MCF 10A (cell line): ENCODE measurements around the gene DGAT2L6. TPM values are rescaled to one million over a fixed set of nuclear protein-coding genes. Genes with fewer than 3 reads are reported as not detected.

Source experiments
- Bru-seq: library from RNA; stranded (reverse); fragments of 400-500 nt; gene quantifications from one replicate; lab custom pipeline; 2021; lab: Mats Ljungman, UMichigan
- BruChase-seq, 2 experiments: library from RNA; stranded (reverse); fragments of 400-500 nt; gene quantifications; one replicate each; lab custom pipeline; 2021; lab: Mats Ljungman, UMichigan
- BruUV-seq: library from RNA; stranded (reverse); fragments of 400-500 nt; replicated peaks from 2 replicates; lab custom pipeline; 2021; lab: Mats Ljungman, UMichigan
- CTCF ChIA-PET: fragments of 300-600 bp; sonication (Branson Sonifier 250); formaldehyde crosslinking; extraction: SDS; loops from one replicate; lab custom pipeline; 2021; ENCODE audit warnings: antibody characterized with exemption, inconsistent platforms; lab: Yijun Ruan, JAX
- POLR2A ChIA-PET: fragments of 300-600, 350-650 bp; sonication (Branson Sonifier 250); formaldehyde crosslinking; extraction: SDS; loops from one replicate; lab custom pipeline; 2020; ENCODE audit warnings: antibody characterized with exemption, inconsistent platforms; lab: Yijun Ruan, JAX
- DNase-seq: peaks from one replicate; pipeline ENCODE4 v3.0.0-alpha.2; 2018; ENCODE audit not compliant: unreplicated experiment
- H3K27ac Mint-ChIP-seq: one replicate; pipeline ENCODE4 v1.8.0; 2022; ENCODE audit warnings: mild to moderate bottlenecking, low read depth, mixed read lengths; ENCODE audit not compliant: unreplicated experiment
- H3K27me3 Mint-ChIP-seq: one replicate; pipeline ENCODE4 v1.8.0; 2022; ENCODE audit warnings: mixed read lengths; ENCODE audit not compliant: insufficient read depth, unreplicated experiment
- H3K36me3 Mint-ChIP-seq: one replicate; pipeline ENCODE4 v1.8.0; 2022; ENCODE audit warnings: mild to moderate bottlenecking, moderate library complexity, mixed read lengths; ENCODE audit not compliant: insufficient read depth, unreplicated experiment
- H3K4me1 Mint-ChIP-seq: one replicate; pipeline ENCODE4 v1.8.0; 2022; ENCODE audit warnings: mixed read lengths; ENCODE audit not compliant: insufficient read depth, unreplicated experiment
- H3K4me3 Mint-ChIP-seq: one replicate; pipeline ENCODE4 v1.8.0; 2022; ENCODE audit warnings: mild to moderate bottlenecking, moderate library complexity, mixed read lengths; ENCODE audit not compliant: unreplicated experiment
- H3K9me3 Mint-ChIP-seq: one replicate; pipeline ENCODE4 v1.8.0; 2022; ENCODE audit warnings: mixed read lengths; ENCODE audit not compliant: unreplicated experiment
- intact Hi-C: fragments of 100-400 bp; cut with micrococcal nuclease; formaldehyde crosslinking; loops from 2 replicates; pipeline ENCODE4 v1.14.1; 2022
- long read RNA-seq: library from polyadenylated mRNA; stranded (forward); transcript quantifications from one replicate; pipeline ENCODE4 v2.0.0, GENCODE V29; 2022
- total RNA-seq: library from RNA; stranded (reverse); gene quantifications from 2 replicates; pipeline ENCODE4 v1.2.3, GENCODE V29; 2022
- TF ChIP-seq, protein P1 (sequence below): fragments of 200-600 bp; IDR thresholded peaks from one replicate; pipeline ENCODE4 v1.8.0; 2022; ENCODE audit warnings: antibody characterized with exemption, mild to moderate bottlenecking; ENCODE audit not compliant: unreplicated experiment

Gene DGAT2L6
- total RNA-seq = not detected in 2 replicates
- not detected for Bru-seq, nascent RNA
- percentile 4 among the genes with signal in this experiment for BruChase-seq, experiment 1, labeled RNA remaining after a 6-hour chase
- BruChase-seq, experiment 2, labeled RNA remaining after a 2-hour chase = not detected
- long read RNA-seq = 0 reads

- no TSS peak for BruUV-seq
- no peak for DNase-seq
- peaks cover 31% of the 10 kb centered on the region for H3K27me3 Mint-ChIP-seq
- ChIA-PET CTCF (interaction anchor here (0.7 to 1.6 kb wide), 4 partner anchors 11 to 761 kb away, joined by 3 to 6 read pairs (median 4); no protein-coding TSS in a partner anchor), POLR2A (no interaction called here)
- no peak within 1 kb of the TSS for H3K27ac Mint-ChIP-seq
- peaks cover 6% of the 10 kb centered on the region for H3K4me1 Mint-ChIP-seq
- TF ChIP-seq, protein P1, sequence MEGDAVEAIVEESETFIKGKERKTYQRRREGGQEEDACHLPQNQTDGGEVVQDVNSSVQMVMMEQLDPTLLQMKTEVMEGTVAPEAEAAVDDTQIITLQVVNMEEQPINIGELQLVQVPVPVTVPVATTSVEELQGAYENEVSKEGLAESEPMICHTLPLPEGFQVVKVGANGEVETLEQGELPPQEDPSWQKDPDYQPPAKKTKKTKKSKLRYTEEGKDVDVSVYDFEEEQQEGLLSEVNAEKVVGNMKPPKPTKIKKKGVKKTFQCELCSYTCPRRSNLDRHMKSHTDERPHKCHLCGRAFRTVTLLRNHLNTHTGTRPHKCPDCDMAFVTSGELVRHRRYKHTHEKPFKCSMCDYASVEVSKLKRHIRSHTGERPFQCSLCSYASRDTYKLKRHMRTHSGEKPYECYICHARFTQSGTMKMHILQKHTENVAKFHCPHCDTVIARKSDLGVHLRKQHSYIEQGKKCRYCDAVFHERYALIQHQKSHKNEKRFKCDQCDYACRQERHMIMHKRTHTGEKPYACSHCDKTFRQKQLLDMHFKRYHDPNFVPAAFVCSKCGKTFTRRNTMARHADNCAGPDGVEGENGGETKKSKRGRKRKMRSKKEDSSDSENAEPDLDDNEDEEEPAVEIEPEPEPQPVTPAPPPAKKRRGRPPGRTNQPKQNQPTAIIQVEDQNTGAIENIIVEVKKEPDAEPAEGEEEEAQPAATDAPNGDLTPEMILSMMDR = no peak
- no peaks in the 10 kb centered on the region for H3K9me3 Mint-ChIP-seq
- no peak within 1 kb of the TSS for H3K4me3 Mint-ChIP-seq
- no peaks in the 10 kb centered on the region for H3K36me3 Mint-ChIP-seq
- intact Hi-C loops = no loop called here
These were observed at the start of gene DGAT2L6 for GRCh38 chrX:70176938-70177533. Gene DGAT2L6 (plus strand): TSS chrX:70177483. CDS start chrX:70177583, 100 bp downstream.

DNA sequence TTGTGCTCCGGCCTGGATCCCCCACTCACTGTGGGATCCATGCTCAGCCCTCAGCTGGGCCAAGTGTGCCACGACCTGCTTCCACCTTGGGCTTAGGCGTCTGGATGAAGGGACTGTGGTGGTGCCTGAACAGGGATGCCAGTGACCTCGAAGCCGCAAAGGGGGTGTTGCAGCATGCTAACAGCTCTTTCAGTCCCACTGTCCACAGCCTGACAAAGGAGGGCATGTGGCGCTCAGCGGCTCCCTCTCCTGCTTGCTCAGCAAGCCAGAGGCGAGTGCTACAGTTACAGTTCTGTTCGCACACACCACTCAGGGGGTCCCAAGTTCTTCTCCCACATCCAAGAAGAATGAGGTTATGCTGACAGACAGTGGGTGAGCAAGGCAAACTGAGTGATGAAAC lies 49.2 kb upstream of the DGAT2L6 start:
- no TSS peak for BruUV-seq
- TF ChIP-seq, protein P1 = no peak
- ChIA-PET CTCF (interaction anchor here (0.6 to 1.2 kb wide), 5 partner anchors 14 to 667 kb away, joined by 3 to 4 read pairs (median 3); no protein-coding TSS in a partner anchor), POLR2A (no interaction called here)
- H3K4me3 Mint-ChIP-seq = no peak overlapping the region
- no peaks in the 10 kb centered on the region for H3K9me3 Mint-ChIP-seq
- no peaks in the 10 kb centered on the region for H3K4me1 Mint-ChIP-seq
- H3K27ac Mint-ChIP-seq = no peak overlapping the region
- H3K36me3 Mint-ChIP-seq = no peaks in the 10 kb centered on the region
- H3K27me3 Mint-ChIP-seq = peaks cover 8% of the 10 kb centered on the region
- intact Hi-C loops = no loop called here
- DNase-seq = no peak

DNA sequence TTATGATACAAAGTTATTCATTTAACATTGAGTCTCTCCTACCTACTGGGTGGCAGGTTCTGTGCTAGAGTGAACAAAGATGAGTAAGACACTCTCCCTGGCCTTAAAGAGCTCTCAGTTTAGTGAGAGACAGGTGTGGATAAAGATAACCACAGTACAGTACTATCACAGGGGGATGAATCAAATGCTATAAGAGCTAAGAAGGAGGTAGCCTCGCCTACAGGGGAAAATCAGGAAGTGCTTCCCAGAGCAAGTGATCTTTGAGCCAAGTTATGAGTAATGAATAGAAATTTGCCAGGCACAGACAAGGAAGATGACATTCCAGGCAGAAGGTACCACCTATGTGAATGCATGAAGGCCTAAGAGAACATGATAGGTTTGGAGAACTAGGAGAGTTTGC lies 47.5 kb upstream of the DGAT2L6 start:
- TF ChIP-seq, protein P1 = no peak
- CTCF ChIA-PET = interaction anchor here (0.7 to 1.4 kb wide), 3 partner anchors 32 to 701 kb away, joined by 3 to 4 read pairs (median 4); no protein-coding TSS in a partner anchor
- H3K9me3 Mint-ChIP-seq = no peaks in the 10 kb centered on the region
- H3K4me1 Mint-ChIP-seq = no peaks in the 10 kb centered on the region
- no peak overlapping the region for H3K27ac Mint-ChIP-seq
- DNase-seq = peak; percentile 8
- H3K4me3 Mint-ChIP-seq = no peak overlapping the region
- POLR2A ChIA-PET = no interaction called here
- BruUV-seq = no TSS peak
- peaks cover 10% of the 10 kb centered on the region for H3K27me3 Mint-ChIP-seq
- intact Hi-C loops = loop anchor here (10.0 kb wide), 1 partner anchor 305 kb away; no protein-coding TSS in a partner anchor
- peaks cover 6% of the 10 kb centered on the region for H3K36me3 Mint-ChIP-seq

- Mint-ChIP-seq H3K4me3 (peak overlapping the region; percentile 96), H3K27ac (peak overlapping the region; percentile 96)
- no TSS peak for BruUV-seq
These were observed 45.1 kb upstream of the DGAT2L6 start for GRCh38 chrX:70132224-70132623.

More at GRCh38 chrX:70132224-70132623, 45.1 kb upstream of the DGAT2L6 start:
- peak; percentile 8 for DNase-seq
- ChIA-PET CTCF (interaction anchor here (0.6 to 2.3 kb wide), 15 partner anchors 10 to 1380 kb away, joined by 3 to 10 read pairs (median 4); no protein-coding TSS in a partner anchor), POLR2A (interaction anchor here (0.6 to 2.9 kb wide), 4 partner anchors 19 to 500 kb away, joined by 3 to 14 read pairs (median 4); partner anchors contain the start of genes KIF4A and PDZD11)
- intact Hi-C loops = loop anchor here (2.0 to 10.0 kb wide), 2 partner anchors 131 to 303 kb away; no protein-coding TSS in a partner anchor
- peaks cover 7% of the 10 kb centered on the region for H3K4me1 Mint-ChIP-seq
- peaks cover 13% of the 10 kb centered on the region for H3K36me3 Mint-ChIP-seq
- H3K27me3 Mint-ChIP-seq = peaks cover 21% of the 10 kb centered on the region
- TF ChIP-seq, protein P1 = no peak
- no peaks in the 10 kb centered on the region for H3K9me3 Mint-ChIP-seq
